Right atrium auricular region (tissue), 2 donors: ENCODE results near the gene DNAH10. TPM values are rescaled to one million over a fixed set of nuclear protein-coding genes. Genes with fewer than 3 reads are reported as not detected.

Source experiments
- DNase-seq: peaks from one replicate; pipeline ENCODE4 v3.0.0-alpha.2; 2019; ENCODE audit warnings: low spot score
- H3K27ac ChIP-seq, 2 donors: fragments of 200-600 bp; sonication (generic); 1 replicate in 1 of 2; 2 replicates in 1 of 2; pipeline ENCODE4 v1.5.1; 2016 to 2019
- H3K27me3 ChIP-seq, 2 donors: fragments of 200-600 bp; sonication (generic); one replicate each; pipeline versions ENCODE4 v1.5.1 to v1.6.0; 2017 to 2019
- H3K36me3 ChIP-seq: fragments of 200-600 bp; sonication (generic); one replicate; pipeline ENCODE4 v1.5.1; 2016
- H3K4me1 ChIP-seq, 2 donors: fragments of 200-600 bp; sonication (generic); one replicate each; pipeline versions ENCODE4 v1.5.1 to v1.6.0; 2017 to 2019
- H3K4me3 ChIP-seq, 2 donors: fragments of 200-600 bp; sonication (generic); 1 replicate in 1 of 2; 2 replicates in 1 of 2; pipeline ENCODE4 v1.5.1; 2017 to 2019; ENCODE audit warnings: mild to moderate bottlenecking in 1 of 2, moderate library complexity in 1 of 2
- H3K9me3 ChIP-seq, 2 donors: fragments of 200-600 bp; sonication (generic); one replicate each; pipeline ENCODE4 v1.5.1; 2019
- CTCF ChIP-seq, 2 donors: fragments of 200-600 bp; sonication (generic); IDR thresholded peaks; one replicate each; pipeline ENCODE4 v1.5.1; 2019; ENCODE audit warnings: antibody characterized with exemption in 2 of 2
- total RNA-seq, 2 donors: library from RNA; depleted of rRNA; stranded (reverse); fragments of >200 nt; gene quantifications; one replicate each; pipeline ENCODE4 v1.1.0, GENCODE V29; 2016

Gene DNAH10
- total RNA-seq, 2 donors from 2014 or later, result 0.11 TPM; not detected in 1

GRCh38 chr12:123873793-123874192 is 111.7 kb downstream of the DNAH10 start:
- Histone ChIP-seq H3K27ac (no peak overlapping the region), H3K4me3 (no peak overlapping the region), H3K27me3 (no peaks in the 10 kb centered on the region), H3K36me3 (no peaks in the 10 kb centered on the region), H3K9me3 (no peaks in the 10 kb centered on the region), H3K4me1 (no peaks in the 10 kb centered on the region)
- DNase-seq, result no peak
- TF ChIP-seq CTCF (IDR thresholded peaks at IDR 0.05), result no peak

GRCh38 chr12:123877968-123878367 is 115.9 kb downstream of the DNAH10 start:
- no peaks in the 10 kb centered on the region for H3K27me3 ChIP-seq
- no peaks in the 10 kb centered on the region for H3K4me1 ChIP-seq
- H3K9me3 ChIP-seq, result no peaks in the 10 kb centered on the region
- H3K4me3 ChIP-seq, result no peak overlapping the region
- TF ChIP-seq CTCF (IDR thresholded peaks at IDR 0.05), result no peak
- DNase-seq, result no peak
- no peak overlapping the region for H3K27ac ChIP-seq
- H3K36me3 ChIP-seq, result no peaks in the 10 kb centered on the region

GRCh38 chr12:123879101-123879500 is 117.0 kb downstream of the DNAH10 start:
- H3K4me1 ChIP-seq, result no peaks in the 10 kb centered on the region
- TF ChIP-seq CTCF (IDR thresholded peaks at IDR 0.05), result no peak
- H3K27me3 ChIP-seq, result no peaks in the 10 kb centered on the region
- no peak overlapping the region for H3K27ac ChIP-seq
- H3K36me3 ChIP-seq, result no peaks in the 10 kb centered on the region
- no peak for DNase-seq
- no peak overlapping the region for H3K4me3 ChIP-seq
- peaks cover 0 to under 1% of the 10 kb centered on the region in 2 donors for H3K9me3 ChIP-seq

- no peak for DNase-seq
- H3K9me3 ChIP-seq, result peaks cover 0 to 6% of the 10 kb centered on the region in 2 donors
- no peak for TF ChIP-seq CTCF (IDR thresholded peaks at IDR 0.05)
- H3K27ac ChIP-seq, result no peak overlapping the region
- H3K4me3 ChIP-seq, result no peak overlapping the region
- H3K4me1 ChIP-seq, result no peaks in the 10 kb centered on the region
- H3K36me3 ChIP-seq, result no peaks in the 10 kb centered on the region
- no peaks in the 10 kb centered on the region for H3K27me3 ChIP-seq
Measured at GRCh38 chr12:123879691-123880090, 117.6 kb downstream of the DNAH10 start.

GRCh38 chr12:123882161-123882705 is 120.1 kb downstream of the DNAH10 start:
- no peak overlapping the region for H3K4me3 ChIP-seq
- H3K27ac ChIP-seq, result no peak overlapping the region
- no peaks in the 10 kb centered on the region for H3K4me1 ChIP-seq
- no peak for TF ChIP-seq CTCF (IDR thresholded peaks at IDR 0.05)
- no peaks in the 10 kb centered on the region for H3K27me3 ChIP-seq
- H3K36me3 ChIP-seq, result no peaks in the 10 kb centered on the region
- peaks cover 0 to 6% of the 10 kb centered on the region in 2 donors for H3K9me3 ChIP-seq
- DNase-seq, result no peak

- H3K27me3 ChIP-seq, result no peaks in the 10 kb centered on the region
- H3K4me3 ChIP-seq, result no peak overlapping the region
- no peak for TF ChIP-seq CTCF (IDR thresholded peaks at IDR 0.05)
- no peak overlapping the region for H3K27ac ChIP-seq
- no peaks in the 10 kb centered on the region for H3K36me3 ChIP-seq
- peaks cover 0 to 6% of the 10 kb centered on the region in 2 donors for H3K9me3 ChIP-seq
- DNase-seq, result no peak
- no peaks in the 10 kb centered on the region for H3K4me1 ChIP-seq
Measured at GRCh38 chr12:123886258-123886657, 124.2 kb downstream of the DNAH10 start.
